ENCODE measurements around the gene MS4A7.

GRCh38 chr11:60422609-60423008, 44.3 kb downstream of the MS4A7 start:
- TF ChIP-seq EZH2 (IDR thresholded peaks at IDR 0.05; ENCODE audit: insufficient read depth, poor library complexity, severe bottlenecking) (no peak), EZH2phosphoT487 (IDR thresholded peaks at IDR 0.05; ENCODE audit: insufficient read depth, low read depth) (no peak)

All from GM23248 (cell line).